ENCODE measurements around the gene BIN1. TPM values are rescaled to one million over a fixed set of nuclear protein-coding genes. Genes with fewer than 3 reads are reported as not detected.

Gene BIN1
- total RNA-seq, 1 experiment from 2014 or later, result 105 TPM

DNA sequence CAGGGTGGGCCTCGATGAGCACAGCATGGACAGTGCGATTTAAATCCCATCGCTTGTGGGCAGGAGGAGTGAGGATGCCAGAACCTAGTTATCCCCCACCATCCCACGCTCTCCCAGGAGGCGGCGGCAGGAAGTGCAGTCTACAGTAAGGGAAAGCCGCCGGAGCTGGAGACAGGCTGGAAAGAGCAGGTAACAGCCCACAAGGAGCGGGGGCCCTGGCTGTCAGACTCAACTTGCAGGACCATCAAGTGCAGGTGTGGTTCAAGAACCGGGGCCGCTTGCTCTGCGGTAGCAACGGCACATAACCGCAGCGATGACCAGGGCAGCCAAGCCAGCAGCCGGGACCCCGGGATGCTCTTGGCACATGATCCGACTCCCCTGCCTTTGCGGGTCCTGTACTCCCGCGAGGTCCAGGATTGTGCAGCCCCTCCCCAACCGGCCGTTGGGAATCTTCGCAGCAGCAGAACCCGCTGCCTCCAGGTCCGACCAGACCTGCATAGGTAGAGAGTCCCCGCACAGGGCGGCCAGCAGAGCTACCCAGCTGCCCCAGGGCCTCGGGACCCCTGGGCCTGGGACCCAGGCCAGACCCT lies 82.1 kb downstream of the BIN1 start:
- DNase-seq (ENCODE audit: low read depth), result peak; percentile 55

DNA sequence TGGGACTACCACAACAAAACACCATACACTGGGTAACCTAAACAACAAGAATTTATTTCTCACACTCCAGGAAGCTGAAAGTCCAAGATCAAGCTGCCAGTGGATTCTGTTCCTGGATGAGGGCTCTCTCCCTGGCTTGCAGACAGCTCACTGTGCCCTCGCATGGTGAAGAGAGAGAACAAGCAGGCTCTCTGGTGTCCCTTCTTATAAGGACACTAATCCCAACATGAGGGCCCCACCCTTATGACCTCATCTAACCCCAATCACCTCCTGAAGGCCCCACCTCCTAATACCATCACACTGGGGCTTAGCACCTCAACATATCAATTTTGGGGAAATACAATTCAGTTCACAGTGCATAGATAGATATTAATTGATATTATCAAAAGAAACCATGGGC lies 83.5 kb downstream of the BIN1 start:
- no peak for DNase-seq (ENCODE audit: low read depth)

DNA sequence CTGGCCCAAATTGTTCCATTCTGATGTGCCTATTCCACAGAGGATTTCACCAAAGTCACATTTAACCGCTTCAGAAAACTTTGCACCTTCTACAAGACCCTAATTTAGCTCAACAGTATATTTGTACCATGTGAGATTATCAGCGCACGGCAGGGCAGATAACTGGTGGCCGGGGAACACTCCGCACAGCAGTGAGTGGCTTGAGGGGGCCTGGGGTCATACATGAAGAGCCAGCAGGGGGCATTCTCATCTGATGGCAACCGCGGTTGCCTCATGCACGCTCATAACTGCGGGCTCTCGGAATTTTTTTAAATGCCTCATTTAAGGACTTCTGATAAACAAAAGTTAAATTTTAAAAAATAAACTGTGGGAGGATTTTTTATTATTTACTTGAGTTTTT lies 84.1 kb downstream of the BIN1 start:
- no peak for DNase-seq (ENCODE audit: low read depth)

DNA sequence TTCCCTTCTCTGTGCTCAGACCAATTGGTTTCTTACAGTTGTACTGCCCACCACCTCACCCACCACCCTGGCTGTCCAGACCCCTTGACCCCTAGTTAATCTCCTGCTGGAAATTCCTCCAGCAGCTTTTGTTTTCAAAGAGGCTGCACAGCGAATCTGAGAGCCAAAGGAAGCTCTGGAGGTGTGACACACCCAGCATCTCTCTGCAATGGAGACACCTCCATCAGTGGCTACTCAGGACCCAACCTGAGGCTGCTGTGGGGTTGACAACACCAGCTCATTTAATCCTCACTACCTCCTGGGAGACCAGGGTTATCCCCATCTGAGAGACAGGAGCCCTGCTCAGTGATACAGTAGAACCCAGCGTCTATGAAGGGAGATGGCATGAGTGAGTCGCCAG lies 86.4 kb downstream of the BIN1 start:
- DNase-seq (ENCODE audit: low read depth), result no peak

DNA sequence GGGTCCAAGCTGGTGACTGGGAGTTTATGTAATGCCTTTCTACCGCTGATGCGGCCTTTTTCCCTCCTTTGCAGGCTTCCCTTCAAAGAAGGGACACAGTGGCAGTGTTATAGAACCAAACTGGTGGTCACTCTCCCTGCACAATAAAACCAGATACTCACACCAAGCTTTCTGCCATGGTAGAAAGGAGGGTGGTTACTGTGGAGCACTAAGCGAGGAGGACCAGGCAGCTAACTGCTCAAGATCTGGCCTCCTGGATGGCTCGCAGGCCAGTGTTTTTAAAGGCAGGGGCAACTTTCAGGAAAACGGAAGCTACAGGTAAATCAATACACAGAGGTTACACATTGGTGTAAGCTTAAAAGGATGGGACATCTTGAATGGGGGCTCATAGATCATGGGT lies 89.4 kb downstream of the BIN1 start:
- DNase-seq (ENCODE audit: low read depth), result no peak

DNA sequence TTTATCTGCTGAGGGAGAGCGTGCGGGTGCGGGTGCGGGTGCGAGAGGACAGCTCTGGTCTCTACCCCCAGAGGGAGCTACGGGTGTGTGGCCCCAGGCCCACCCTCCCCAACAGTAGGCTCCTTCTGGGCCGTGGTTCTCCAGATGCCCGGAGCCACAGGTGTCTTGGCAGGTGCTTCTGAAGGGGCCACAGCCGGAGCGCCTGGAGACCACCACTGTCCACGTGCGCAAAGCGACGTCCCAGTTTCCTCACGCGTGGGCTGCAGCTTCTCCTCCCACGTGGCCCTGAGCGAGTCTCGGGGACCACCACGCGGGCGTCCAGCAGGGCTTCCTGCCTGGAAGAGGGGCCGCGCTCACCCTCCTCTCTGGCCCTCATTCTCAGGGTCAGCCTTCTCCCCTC lies 90.6 kb downstream of the BIN1 start:
- no peak for DNase-seq (ENCODE audit: low read depth)

DNA sequence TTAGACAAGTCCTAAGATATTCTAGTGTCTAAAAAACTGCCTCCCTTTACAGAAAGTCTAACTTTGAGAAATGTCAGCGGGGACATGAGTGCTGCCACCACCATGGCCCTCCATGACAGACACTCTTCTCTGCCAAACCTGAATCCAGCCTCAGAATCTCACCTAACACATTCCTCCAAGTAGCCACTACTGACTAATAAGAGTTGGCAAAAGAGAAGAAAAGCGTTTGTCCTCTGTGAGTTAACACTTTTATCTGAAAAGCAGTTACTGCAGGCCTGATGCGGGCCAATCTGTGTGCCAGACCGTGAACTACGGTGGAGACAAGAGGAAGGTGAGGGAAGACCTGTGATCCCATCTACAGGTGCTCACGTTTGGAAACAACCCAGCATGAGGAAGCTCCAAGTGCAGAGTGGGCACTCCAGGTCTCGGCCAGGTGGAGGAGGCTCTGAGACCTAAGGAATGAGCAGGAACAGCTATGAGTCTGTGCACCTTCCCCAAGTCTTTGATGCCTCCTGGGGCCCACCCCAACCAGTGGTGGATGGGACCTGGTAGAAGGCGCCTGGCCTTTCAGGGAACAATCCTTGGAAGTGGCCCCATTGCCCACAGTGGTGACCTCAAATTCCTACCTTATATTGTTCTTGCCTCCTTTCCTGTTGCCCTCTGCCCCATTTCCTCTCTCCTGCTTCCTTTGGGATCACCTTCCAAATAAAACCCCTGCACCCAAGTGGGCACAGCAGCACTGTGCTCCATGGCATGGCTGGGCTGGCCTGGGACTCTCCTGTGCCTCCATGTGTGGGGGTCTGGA lies 91.6 kb downstream of the BIN1 start:
- DNase-seq (ENCODE audit: low read depth), result no peak

DNA sequence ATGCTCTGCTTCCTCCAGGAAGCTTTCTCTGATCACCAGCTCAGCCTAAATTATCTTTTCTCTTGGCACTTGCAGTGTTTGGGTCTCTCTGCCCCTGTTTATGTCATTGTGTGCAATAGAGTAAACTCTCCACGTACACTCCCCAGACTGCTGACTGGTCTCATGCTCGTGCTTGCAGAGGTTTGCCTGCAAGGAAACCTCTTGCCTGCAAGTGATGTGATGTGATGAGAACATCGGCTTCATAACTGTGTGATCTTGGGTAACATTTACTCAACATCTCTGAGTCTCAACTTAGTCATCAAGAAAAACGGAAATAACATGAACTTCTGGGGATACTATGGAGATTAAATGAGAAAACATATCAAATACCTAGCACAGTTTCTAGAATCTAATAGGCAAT lies 92.3 kb downstream of the BIN1 start:
- peak; percentile 66 for DNase-seq (ENCODE audit: low read depth)

DNA sequence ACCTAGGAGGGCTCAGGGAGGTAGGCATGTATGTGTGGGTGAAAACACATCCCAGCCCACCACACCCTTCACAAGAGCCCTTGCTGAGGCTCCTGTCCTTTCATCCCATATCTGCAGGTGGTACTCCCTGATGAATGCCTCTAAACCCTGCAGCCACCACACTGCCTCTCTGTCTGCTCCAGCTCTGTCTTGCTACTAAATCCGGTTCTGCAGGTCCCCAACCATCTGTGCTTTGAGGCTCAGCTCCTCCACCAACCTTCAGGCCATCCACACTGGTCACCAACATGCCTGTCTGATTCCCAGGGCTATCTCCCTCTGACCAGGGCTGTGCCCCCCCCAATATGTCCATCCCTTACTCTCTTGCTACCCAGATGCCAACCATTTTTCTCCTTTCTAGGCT lies 92.7 kb downstream of the BIN1 start:
- no peak for DNase-seq (ENCODE audit: low read depth)

DNA sequence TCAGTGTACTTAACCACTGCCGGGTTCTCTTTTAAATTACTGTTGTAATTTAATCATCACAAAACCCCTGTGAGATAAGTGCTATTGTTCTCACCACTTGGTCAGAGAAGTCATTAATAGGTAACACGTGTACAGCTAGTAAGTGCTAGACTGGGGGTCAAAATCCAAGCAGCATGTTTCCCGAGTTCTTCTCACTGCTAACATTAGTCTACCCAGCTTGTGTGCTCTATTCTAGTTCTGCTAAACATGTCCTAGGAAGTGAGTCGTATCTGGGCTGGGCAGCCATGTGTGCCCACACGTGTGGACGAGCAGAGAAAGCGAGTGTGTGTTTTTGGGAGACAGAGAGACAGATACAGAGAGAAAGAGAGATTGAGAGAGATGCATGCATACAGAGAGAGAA lies 94.1 kb downstream of the BIN1 start:
- DNase-seq (ENCODE audit: low read depth), result no peak

DNA sequence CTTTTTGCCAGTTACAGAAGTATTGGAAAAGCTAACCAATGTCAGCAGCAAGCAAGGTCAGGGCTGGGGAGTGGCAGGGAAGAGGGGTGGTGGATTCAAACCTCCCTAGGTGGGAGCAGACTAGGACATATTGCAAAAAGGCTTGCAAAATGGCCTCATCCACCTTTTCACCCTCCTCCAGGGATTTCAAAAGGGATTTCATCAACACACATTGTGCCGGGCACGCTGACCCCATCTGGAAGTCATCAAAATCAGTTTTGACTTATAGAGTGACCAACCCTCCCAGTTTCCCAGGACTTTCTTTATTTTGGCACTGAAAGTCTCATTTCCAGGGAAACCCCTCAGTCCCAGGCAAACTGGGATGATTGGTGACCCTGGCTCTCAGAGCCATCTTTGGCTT lies 94.7 kb downstream of the BIN1 start:
- DNase-seq (ENCODE audit: low read depth), result no peak

DNA sequence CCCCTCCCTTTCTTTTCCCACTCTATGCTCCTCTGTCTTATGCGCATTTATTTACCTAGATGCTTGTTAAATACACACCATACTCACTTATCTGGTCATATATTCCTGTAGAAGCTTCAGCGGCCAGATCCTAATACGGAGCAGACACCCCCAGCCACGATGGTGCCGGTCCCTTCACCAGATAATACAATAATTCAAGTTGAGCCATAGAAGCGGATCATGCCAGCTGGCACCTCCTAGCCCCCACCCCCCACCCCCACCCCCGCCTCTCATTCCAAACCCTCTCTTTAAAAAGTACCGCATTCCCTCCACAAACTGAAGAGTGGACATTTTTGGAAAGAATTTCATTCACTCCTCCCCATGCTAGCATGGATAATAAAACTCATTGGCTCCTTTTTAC lies 95.2 kb downstream of the BIN1 start:
- no peak for DNase-seq (ENCODE audit: low read depth)

DNA sequence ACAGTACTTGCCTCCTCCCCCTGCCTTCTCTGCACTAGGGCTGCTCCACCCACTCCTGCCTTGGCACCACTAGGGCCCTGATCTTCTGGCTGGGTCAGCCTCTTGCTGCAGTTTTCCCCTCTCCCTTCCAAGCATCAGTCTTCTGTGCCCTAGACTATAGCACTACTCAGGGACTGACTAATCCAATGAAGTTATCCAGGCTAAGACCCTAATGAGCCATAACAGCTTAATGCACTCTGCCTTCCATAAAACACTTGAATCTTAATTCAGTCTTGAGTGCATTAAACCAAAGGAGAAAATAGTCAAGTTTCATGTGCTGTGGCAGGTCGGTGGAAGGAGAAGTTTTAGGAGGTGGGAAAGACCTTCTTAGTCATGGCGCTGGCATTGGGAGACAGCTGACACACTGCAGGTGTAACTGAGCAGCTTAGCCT lies 95.7 kb downstream of the BIN1 start:
- DNase-seq (ENCODE audit: low read depth), result no peak

DNA sequence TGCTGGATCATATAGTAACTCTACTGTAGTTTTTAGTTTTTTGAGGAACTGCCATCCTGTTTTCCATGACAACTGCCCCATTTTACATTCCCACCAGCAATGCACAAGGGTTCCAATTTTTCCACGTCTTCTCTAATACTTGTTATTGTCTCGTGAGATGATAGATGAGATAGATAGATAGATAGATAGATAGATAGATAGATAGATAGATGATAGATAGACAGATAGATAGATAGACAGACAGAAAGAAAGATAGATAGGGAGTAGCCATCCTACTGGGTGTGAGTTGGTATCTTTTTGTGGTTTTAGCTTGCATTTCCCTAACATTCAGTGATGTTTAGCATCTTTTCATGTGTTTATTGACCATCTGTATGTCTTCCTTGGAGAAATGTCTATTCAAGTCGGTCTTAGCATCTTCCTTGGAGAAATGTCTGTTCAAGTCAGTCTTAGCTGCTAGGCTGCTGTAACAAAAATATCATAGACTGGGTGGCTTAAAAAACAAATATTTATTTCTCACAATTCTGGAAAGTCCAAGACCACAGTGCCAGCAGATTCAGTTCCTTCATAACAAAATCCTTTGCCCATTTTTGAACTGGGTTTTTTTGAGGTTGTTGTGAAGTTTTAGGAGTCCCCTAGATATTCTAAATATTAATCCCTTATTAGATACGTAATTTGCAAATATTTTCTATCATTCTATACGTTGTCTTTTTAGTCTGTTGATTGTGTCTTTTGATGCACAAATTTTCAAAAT lies 98.5 kb downstream of the BIN1 start:
- no peak for DNase-seq (ENCODE audit: low read depth)

DNA sequence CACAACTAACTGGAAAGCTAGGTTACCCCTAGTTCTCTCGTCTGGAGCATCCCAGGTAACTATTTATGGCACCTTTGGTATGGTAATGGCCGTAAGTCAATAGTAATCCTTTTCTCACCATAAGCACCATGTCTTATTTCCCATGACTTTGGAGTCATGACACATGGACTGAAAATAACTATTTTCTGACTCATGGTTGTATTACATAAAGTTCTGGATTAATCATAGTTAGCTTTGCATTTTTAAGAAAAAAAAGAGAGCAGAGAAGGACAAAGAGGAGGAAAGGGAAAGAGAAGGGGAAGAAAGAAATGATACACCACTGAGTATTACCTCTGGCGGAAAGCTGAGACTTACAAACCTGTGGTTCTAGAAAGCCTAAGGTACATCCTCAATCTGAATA lies 99.3 kb downstream of the BIN1 start:
- peak; percentile 56 for DNase-seq (ENCODE audit: low read depth)

DNA sequence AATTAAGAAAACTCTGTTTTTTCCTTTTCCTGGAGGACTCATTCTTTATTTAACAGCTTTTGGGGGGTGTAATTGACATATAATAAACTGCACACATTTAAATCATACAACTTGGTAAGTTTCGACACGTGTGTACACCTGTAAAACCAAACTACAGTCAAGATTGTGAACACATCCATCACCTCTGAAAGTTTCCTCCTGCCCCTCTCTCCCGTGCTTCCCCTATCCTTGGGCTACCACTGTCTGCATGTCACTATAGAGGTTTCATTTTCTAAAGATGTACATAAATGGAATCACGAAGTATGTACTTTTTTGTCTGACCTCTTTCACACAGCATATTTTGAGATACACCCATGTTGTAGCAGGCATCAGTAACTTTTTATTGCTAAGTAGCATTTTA lies 100.0 kb downstream of the BIN1 start:
- no peak for DNase-seq (ENCODE audit: low read depth)

DNA sequence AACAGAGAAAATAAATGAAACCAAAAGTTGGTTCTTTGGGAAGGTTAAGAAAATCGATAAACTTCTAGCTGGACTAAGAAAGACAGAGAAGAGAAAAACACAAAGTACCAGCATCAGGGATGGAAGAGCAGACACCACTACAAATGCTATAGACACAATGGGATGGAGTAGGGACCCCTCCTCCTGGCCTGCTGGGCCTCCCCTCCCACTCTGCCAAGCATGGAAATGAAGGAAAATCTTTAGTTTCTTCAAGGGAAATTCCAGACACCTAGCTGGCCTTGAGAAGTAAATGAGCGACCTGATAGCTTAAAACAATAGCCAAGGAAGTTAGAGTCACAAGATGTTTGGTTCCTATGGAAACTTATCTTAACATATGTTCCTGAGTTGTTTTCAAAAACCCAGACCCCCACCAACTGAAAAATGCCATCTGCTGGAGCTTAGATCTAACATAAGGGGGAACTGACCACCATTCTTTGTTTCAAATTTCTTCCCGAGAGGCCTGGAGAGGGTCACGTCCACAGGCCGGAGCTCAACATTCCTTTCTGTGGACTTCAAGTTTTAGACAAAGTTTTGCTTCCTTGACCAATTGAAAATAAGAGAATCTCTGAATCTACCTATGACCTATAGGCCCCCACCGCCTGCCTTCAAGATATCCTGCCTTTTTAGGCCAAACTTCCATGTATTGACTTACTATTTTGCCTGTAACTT lies 101.9 kb downstream of the BIN1 start:
- DNase-seq (ENCODE audit: low read depth), result no peak

DNA sequence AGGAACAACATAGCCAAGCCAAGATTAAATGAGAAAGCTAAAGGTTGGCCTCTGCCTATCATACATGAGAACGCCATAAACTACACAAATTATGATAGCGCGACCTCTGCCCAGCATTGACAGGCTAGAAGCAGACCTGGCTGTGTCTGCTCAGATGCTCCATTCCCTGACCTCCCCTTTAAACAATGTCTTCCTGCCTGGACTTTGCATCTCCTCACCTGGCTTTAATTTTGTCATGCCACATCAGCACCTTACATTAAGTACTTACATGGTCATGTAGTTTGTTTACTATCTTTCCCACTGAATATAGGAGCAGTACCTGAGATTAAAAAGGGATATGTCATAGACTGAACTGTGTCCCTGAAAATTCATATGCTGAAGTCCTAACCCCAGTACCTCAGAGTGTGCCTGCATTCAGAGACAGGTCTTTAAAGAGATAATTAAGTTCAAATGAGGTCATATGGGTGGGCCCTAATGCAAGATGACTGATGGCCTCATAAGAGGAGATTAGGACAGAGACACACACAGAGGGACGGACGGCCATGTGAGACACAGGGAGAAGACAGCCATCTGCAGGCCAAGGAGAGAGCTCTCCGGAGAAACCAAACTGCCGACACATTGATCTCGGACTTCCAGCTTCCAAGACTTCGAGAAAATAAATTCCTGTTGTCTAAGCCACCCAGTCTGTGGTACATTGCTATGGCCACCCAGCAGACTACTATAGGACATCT lies 103.7 kb downstream of the BIN1 start:
- DNase-seq (ENCODE audit: low read depth), result no peak

DNA sequence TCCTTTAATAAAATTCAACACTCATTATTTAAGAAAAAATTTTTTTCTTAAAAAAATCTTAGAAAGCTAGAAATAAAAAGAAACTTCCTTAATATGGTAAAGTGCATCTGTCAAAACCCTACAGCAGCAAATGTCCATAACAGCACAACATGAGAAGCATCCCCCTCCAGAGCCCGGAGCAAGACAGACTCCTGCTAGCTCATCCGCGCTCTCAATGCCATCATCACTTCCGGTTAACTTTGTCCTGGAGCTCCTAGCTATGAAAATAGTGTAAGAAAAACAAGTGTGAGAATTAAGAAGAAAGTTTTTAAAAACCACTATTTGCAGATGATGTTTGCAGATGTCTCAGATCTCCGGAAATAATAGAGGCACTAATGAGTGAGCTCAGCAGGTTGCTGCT lies 105.2 kb downstream of the BIN1 start:
- no peak for DNase-seq (ENCODE audit: low read depth)

DNA sequence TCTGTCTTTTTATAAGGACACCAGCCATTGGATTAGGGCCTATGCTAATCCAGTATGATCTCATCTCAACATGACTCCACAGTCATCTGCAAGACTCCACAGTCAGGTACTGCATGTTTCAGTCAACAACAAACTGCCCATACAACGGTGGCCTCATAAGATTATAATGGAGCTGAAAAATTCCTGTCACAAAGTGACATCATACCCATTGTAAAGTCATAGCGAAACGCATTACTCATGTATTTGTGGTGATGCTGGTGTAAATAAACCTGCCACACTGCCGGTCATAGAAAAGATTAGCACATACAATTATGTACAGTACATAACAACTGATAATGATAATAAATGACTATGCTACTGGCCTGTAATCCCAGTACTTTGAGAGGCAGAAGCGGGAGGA lies 106.0 kb downstream of the BIN1 start:
- peak; percentile 14 for DNase-seq (ENCODE audit: low read depth)

DNA sequence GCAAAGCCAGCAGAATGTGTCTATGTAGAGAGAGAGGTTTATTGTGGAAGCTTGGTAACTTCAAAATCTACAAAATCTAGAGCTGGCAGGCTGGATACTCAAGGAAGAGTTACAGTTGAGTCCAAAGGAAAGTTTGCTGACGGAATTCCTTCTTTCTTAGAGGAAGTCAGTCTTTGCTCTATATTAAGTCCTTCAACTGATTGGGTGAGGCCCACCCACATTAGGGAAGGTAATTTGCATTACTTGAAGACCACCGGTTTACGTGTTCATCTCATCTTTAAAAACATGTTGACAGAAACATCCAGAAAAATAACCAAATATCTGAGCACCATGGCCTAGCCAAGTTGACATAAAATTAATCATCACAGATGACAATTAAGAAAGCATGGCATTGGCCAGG lies 106.8 kb downstream of the BIN1 start:
- no peak for DNase-seq (ENCODE audit: low read depth)
